GM21529 (cell line): ENCODE data around the gene ESRRB.

Source experiments
- ATAC-seq: cut with Tn5 transposase; IDR thresholded peaks from one replicate; pipeline ENCODE4 v1.9.1; 2021; ENCODE audit not compliant: unreplicated experiment

ESRRB gene

GRCh38 chr14:76405627-76406026, 29.7 kb downstream of the ESRRB start:
- ATAC-seq: no peak

GRCh38 chr14:76407449-76408150, 31.7 kb downstream of the ESRRB start:
- no peak for ATAC-seq

GRCh38 chr14:76408877-76409276, 32.9 kb downstream of the ESRRB start:
- no peak for ATAC-seq

GRCh38 chr14:76412501-76412900, 36.6 kb downstream of the ESRRB start:
- no peak for ATAC-seq

GRCh38 chr14:76413106-76413961, 37.4 kb downstream of the ESRRB start:
- ATAC-seq: no peak

- no peak for ATAC-seq
Measured at GRCh38 chr14:76413962-76414600, 38.1 kb downstream of the ESRRB start.

- ATAC-seq: no peak
Measured at GRCh38 chr14:76419399-76419798, 43.5 kb downstream of the ESRRB start.

- no peak for ATAC-seq
Measured at GRCh38 chr14:76420827-76421226, 44.9 kb downstream of the ESRRB start.

GRCh38 chr14:76421662-76422061, 45.7 kb downstream of the ESRRB start:
- ATAC-seq: no peak

GRCh38 chr14:76422662-76423061, 46.7 kb downstream of the ESRRB start:
- no peak for ATAC-seq

GRCh38 chr14:76423534-76423933, 47.6 kb downstream of the ESRRB start:
- ATAC-seq: no peak

GRCh38 chr14:76424359-76424758, 48.4 kb downstream of the ESRRB start:
- ATAC-seq: no peak

- no peak for ATAC-seq
Measured at GRCh38 chr14:76426161-76426696, 50.3 kb downstream of the ESRRB start.

- ATAC-seq: no peak
Measured at GRCh38 chr14:76428611-76429010, 52.7 kb downstream of the ESRRB start.

GRCh38 chr14:76430017-76430416, 54.1 kb downstream of the ESRRB start:
- no peak for ATAC-seq

GRCh38 chr14:76430475-76430980, 54.6 kb downstream of the ESRRB start:
- ATAC-seq: no peak

- ATAC-seq: no peak
Measured at GRCh38 chr14:76431538-76431937, 55.6 kb downstream of the ESRRB start.

GRCh38 chr14:76432827-76433752, 57.2 kb downstream of the ESRRB start:
- ATAC-seq: no peak

- ATAC-seq: no peak
Measured at GRCh38 chr14:76434220-76434619, 58.3 kb downstream of the ESRRB start.

- ATAC-seq: no peak
Measured at GRCh38 chr14:76439237-76439775, 63.4 kb downstream of the ESRRB start.
